HPDE6-E6E7 (cell line): Measurements from ENCODE around the gene RAP1GAP2.
"Not testable (repeated sequence)": the region's sequence is repeated elsewhere in the genome, so short reads cannot be mapped to it uniquely, and the experiment has no call there.

Source experiments
- DNase-seq: peaks from one replicate; pipeline ENCODE4 v3.0.0; 2011; ENCODE audit warnings: missing footprints; ENCODE audit errors: extremely low spot score

The RAP1GAP2 gene

GRCh38 chr17:2796164-2797125 lies at the start of gene RAP1GAP2:
Gene RAP1GAP2, plus strand, starts transcription at chr17:2796438. Its CDS starts 90 bp downstream, at chr17:2796528.
- no peak for DNase-seq

- DNase-seq: no peak
These were observed 47.0 kb upstream of the RAP1GAP2 start, which contains the start of gene CCDC92B for GRCh38 chr17:2749058-2749783. Gene CCDC92B, minus strand, starts transcription at chr17:2749652. Its CDS starts 14,507 bp downstream, at chr17:2735145.

GRCh38 chr17:2749784-2750181 lies 46.5 kb upstream of the RAP1GAP2 start:
- peak; percentile 87 for DNase-seq

- DNase-seq: no peak
These were observed 45.5 kb upstream of the RAP1GAP2 start for GRCh38 chr17:2750721-2751120.

- DNase-seq: no peak
These were observed 44.7 kb upstream of the RAP1GAP2 start for GRCh38 chr17:2751491-2751890.

GRCh38 chr17:2755891-2756724 lies 40.1 kb upstream of the RAP1GAP2 start:
- DNase-seq: no peak

- DNase-seq: no peak
These were observed 37.4 kb upstream of the RAP1GAP2 start for GRCh38 chr17:2758870-2759269.

- DNase-seq: no peak
These were observed 26.1 kb upstream of the RAP1GAP2 start for GRCh38 chr17:2770129-2770528.

GRCh38 chr17:2775206-2775605 lies 21.0 kb upstream of the RAP1GAP2 start:
- no peak for DNase-seq

GRCh38 chr17:2776589-2777241 lies 19.5 kb upstream of the RAP1GAP2 start:
- no peak for DNase-seq

- no peak for DNase-seq
These were observed 18.9 kb upstream of the RAP1GAP2 start for GRCh38 chr17:2777242-2777867.

- no peak for DNase-seq
These were observed 17.7 kb upstream of the RAP1GAP2 start for GRCh38 chr17:2778489-2778888.

GRCh38 chr17:2779545-2779944 lies 16.7 kb upstream of the RAP1GAP2 start:
- no peak for DNase-seq

GRCh38 chr17:2780256-2780655 lies 16.0 kb upstream of the RAP1GAP2 start:
- no peak for DNase-seq

GRCh38 chr17:2780931-2781454 lies 15.2 kb upstream of the RAP1GAP2 start:
- DNase-seq: no peak

GRCh38 chr17:2781598-2781997 lies 14.6 kb upstream of the RAP1GAP2 start:
- not testable (repeated sequence) for DNase-seq

- DNase-seq: no peak
These were observed 14.2 kb upstream of the RAP1GAP2 start for GRCh38 chr17:2782055-2782454.

GRCh38 chr17:2783310-2784030 lies 12.8 kb upstream of the RAP1GAP2 start:
- no peak for DNase-seq

- DNase-seq: no peak
These were observed 11.4 kb upstream of the RAP1GAP2 start for GRCh38 chr17:2784864-2785263.

- not testable (repeated sequence) for DNase-seq
These were observed 10.9 kb upstream of the RAP1GAP2 start for GRCh38 chr17:2785376-2785775.
